SIG-M5 treated with dmso at 0.1 percent for 504 hours (cell line): ENCODE results near the gene SLC30A3.
A peak's percentile ranks its signal among the peaks of the same experiment; 100 is the strongest.

Source experiments
- DNase-seq: peaks from one replicate; lab custom pipeline; 2025; ENCODE audit not compliant: unreplicated experiment; lab: John Stamatoyannopoulos, UW

The SLC30A3 gene

GRCh38 chr2:27236136-27236535 is 26.7 kb downstream of the SLC30A3 start:
- DNase-seq = no peak

GRCh38 chr2:27233341-27233740 is 29.5 kb downstream of the SLC30A3 start:
- DNase-seq = no peak

DNA sequence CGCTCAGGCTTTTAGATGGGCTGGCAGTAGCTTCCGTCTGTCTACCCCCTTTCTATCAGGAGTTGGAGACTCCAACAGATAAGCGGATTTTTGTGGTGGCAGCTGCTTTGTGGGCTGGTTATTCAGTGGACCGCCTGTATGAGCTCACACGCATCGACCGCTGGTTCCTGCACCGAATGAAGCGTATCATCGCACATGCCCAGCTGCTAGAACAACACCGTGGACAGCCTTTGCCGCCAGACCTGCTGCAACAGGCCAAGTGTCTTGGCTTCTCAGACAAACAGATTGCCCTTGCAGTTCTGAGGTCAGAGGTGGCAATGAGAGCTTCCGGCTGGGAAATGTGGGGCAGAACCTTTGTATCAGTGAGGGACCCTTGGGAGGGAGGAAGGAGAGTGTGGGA is 30.9 kb downstream of the SLC30A3 start:
- no peak for DNase-seq

DNA sequence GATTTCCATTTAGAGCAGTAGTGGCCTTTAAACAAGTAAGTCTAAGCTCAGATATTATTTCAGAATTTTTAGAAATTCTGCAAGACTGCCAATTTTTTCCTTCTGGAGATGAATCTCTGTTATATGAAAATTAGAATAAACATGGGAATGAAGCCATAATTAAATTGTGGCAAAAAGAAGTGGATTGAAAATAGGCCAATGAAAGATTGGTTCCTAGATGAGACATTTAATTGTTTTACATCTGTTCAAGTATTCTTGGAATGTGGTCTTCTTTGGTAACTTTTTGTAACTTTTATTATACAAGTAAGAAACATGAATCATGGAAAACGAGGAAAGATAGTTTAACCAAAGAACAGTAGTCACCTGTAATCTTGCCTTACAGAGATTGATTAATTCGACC is 35.3 kb downstream of the SLC30A3 start:
- DNase-seq = no peak

DNA sequence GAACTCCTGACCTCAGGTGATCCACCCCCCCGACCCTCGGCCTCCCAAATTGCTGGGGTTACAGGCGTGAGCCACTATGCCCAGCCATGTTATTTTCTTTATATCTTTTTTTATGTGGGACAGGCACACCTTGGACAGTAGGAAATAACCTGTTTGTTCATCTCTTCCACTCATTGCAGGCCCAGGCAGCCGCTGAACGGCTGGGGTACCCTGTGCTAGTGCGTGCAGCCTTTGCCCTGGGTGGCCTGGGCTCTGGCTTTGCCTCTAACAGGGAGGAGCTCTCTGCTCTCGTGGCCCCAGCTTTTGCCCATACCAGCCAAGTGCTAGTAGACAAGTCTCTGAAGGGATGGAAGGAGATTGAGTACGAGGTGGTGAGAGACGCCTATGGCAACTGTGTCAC is 37.3 kb downstream of the SLC30A3 start:
- no peak for DNase-seq

GRCh38 chr2:27223416-27223815 is 39.4 kb downstream of the SLC30A3 start:
- no peak for DNase-seq

DNA sequence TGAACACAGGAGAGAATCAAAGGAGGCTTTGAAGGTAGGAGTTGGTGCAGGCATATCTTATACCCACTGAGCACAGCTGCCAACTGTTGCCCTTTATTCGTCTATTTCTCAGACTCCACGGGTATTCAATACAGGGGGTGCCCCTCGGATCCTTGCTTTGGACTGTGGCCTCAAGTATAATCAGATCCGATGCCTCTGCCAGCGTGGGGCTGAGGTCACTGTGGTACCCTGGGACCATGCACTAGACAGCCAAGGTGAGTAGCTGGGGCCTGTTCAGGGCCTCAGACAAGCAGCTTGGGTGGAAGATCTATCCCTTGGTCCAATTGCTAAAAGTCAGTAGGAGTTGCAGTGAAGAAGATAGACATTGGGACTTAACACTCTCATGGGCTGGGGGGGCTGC is 40.4 kb downstream of the SLC30A3 start:
- DNase-seq = no peak

GRCh38 chr2:27221166-27221565 is 41.7 kb downstream of the SLC30A3 start:
- DNase-seq = no peak

GRCh38 chr2:27220091-27220490 is 42.8 kb downstream of the SLC30A3 start:
- DNase-seq = no peak

DNA sequence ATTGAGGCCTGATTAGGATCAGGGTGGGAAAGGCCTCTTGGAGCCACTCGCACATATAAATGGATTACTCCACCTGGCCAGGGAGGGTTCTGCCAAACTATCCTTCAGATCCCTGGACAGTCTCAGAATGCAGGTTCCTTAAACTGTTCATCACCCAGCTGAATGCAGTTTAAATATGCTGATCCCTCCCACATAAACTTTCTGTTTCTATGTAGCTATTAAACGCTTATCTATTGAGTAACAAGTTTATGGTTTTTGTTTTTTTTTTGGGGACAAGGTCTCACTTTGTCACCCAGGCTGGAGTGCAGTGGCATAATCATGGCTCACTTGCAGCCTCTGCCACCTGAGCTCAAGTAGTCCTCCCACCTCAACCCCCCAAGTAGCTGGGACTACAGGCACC is 43.8 kb downstream of the SLC30A3 start:
- no peak for DNase-seq

DNA sequence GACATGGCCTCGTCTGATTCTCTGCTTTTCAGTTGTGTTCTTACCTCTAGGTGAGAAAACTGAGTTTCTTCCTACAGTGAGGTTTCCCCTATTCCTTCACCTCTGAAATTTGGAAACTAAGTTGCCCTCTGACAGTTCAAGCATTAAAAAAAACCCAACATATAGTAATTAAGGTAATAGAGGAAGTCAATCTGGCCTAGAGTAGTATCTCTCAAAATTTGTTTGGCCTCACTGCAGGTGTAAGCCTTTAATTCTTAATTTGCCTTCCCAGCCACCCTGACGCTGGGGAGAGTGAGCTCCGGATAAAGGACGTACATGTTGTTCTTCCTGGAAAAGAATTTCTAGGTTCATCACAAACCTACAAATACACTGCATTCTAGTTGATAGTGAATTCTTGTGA is 44.2 kb downstream of the SLC30A3 start:
- DNase-seq = no peak

DNA sequence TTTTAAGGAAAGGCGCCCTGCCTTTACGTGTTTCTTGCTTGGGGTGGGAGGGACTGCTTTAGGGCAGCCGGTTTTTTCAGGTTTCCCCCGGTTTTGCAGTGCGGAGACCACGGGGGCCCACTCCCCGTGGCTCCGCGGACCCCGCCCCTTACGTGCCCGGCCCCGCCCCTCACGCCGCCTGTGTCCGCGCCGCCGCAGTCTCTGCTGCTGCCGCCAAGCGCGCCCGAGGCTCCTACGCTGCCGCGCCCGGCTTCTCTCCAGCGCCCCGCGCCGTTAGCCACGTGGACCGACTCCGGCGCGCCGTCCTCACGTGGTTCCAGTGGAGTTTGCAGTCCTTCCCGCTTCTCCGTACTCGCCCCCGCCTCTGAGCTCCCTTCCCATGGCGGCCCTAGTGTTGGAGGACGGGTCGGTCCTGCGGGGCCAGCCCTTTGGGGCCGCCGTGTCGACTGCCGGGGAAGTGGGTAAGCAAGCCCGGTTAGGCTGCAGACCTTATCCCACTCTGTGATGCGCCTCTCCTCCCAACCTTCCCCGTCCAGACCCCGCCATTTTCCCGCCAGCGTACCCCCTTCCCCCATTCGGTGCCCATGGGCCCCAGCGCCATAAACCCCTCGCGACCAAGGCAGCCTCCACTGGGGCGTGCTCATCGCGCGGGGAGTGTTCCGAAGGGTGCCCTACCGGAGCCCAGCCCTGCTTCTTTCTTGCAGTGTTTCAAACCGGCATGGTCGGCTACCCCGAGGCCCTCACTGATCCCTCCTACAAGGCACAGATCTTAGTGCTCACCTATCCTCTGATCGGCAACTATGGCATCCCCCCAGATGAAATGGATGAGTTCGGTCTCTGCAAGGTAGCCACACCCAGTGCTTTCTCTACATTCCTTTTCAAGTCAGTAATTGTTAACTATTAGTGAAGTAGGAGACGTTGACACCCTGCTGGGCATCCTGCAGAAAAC is 45.4 kb downstream of the SLC30A3 start, which contains the start of gene CAD:
TSS of gene CAD (plus strand) at position 197 of the 949 bp plus-strand sequence. CDS start at position 380, 183 bp downstream.
- DNase-seq = peak; percentile 90

DNA sequence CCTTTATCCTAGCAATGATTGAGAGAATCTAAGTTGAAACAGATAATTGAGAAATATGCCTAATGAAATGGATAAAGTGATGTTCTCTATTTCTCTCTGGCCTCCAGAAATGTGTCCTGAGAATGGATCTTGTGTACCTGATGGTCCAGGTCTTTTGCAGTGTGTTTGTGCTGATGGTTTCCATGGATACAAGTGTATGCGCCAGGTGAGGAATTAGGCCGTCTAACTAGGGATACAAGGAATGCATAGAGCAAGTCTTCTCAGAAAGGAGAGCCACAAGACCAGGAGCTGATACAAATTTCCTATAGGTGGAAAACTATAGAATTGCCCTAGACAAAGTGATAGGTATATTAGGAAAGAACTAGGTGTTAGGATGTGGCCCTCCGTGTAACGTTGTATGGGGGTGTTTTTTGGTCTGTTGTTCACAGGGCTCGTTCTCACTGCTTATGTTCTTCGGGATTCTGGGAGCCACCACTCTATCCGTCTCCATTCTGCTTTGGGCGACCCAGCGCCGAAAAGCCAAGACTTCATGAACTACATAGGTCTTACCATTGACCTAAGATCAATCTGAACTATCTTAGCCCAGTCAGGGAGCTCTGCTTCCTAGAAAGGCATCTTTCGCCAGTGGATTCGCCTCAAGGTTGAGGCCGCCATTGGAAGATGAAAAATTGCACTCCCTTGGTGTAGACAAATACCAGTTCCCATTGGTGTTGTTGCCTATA is 46.3 kb downstream of the SLC30A3 start:
- DNase-seq = no peak

DNA sequence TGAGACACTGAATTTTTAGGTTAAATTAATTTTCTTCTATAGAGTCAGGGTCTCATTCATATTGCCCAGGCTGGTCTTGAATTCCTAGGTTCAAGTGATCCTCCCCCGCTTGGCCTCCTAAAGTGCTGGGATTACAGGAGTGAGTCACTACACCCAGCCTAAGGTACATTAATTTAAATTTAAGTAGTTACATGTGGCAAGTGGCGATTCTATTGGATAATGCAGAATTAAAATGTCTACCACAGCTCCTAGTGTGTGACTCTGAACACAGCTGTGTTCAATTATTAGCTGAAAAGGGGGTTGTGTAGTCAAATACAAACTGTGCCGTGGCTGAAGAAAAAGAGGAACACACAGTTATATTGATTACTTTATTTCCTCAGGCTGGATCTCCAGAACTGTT is 47.9 kb downstream of the SLC30A3 start:
- DNase-seq = no peak

DNA sequence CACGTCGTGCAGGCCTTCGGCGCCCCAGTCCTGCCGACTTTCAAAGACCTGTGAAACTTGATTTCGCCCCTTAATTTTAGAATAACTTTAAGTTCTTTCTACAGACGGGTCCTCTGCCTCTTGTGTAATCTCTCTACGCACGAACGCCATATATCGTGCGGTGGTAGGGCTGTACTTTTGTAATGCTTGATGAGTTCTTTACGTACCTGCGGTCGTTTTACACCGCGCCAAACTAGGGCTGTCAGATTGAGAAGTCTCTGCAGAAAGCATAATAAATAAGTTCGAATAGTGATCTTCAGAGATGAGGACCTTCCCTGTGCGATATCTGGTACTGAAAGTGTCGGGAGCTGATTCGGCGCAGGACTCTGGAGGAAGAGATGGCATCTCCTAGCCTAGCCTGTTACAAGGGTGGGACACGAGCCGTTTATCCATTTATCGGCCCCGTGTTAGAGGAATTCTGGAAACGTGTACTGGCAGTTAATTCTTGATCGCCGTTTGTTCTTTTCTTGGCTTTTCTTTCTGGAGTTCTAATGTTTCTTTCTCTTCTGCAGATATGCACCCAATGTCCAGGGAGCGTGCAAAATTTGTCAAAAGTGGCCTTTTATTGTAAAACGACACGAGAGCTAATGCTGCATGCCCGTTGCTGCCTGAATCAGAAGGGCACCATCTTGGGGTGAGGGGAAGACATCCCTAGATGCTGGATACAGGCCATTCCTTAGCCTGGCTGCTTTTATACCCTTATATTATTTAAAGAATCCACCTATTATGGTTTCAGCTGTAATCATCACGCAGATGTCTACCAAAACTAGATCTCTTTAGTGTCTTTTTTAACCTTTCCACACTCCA is 50.0 kb downstream of the SLC30A3 start:
- DNase-seq = peak; percentile 70

GRCh38 chr2:27211943-27212625 is 50.8 kb downstream of the SLC30A3 start, which contains the start of the genes ATRAID and SLC5A6:
ATRAID (plus strand) TSS chr2:27212041; CDS start chr2:27212369, 328 bp downstream.
SLC5A6 (minus strand) TSS chr2:27212268; CDS start chr2:27207650, 4,618 bp downstream.
- peak; percentile 85 for DNase-seq

DNA sequence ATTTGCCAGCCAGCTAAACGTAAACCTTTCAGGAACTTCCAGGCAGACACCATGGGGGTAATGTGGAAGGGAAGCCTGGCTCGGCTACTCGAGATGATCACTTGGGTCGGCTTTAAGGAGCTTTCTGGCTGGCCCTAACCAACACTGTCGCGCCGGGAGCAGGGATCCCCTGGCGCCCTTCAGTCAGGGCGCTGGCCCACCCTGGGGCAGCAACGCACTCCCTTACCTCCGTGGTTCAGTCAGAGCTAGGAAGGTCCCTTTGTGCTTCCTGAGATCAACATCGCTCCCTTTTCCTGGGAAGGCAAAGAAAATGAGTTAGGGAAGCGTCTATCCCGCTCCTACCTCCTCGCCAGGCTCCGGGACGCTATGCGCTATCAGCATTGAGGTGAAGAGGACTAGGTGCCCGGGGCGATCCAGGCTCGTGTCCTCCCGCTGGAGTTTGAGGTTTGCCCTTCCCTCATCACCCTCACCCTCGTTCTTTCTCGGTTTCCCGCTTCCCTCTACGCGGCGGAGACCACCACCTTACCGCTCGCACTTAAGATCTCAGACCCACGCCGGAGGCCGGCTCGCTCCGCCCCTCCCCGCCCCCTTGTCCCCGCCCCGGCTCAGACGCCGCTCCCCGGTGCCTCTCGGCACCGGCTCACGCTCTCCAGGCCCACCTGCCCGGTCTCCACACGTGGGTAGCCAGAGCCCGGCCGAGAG is 51.5 kb downstream of the SLC30A3 start:
- DNase-seq = no peak

DNA sequence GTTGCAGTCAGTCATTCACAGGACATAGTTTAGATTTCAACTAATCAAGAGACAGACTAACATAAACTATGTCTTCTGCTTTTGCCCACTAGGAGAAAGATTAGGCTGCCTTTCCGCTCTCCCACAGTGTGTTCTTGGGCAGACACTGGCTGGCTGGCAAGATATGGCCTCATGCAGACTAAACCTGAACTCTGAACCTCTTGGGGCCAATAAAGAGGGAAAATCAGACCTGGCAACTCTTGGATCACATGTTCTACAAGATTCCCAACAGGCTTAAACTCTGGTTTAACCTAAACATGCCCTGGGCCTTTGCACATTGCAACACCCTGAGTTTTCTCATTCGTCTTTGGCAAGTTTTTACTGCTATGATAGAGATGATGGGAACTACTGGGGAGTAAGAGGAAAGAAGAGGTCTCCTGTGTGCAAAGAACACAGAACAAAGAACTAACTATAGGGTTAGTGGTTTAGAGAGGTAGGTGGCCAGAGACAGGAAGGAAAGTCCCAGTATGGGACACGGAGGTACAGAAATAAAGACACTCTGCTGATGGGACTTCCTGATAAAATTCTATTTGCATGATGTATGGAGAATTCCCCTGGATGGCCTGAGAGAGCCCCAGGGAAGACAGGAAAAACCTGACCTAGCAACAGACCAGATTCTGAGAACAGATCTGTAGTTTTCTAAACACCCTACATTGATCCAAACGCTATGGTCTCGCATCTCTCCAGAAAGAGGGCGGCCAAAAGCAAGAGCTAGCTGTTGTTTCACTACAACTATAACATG is 53.0 kb downstream of the SLC30A3 start:
- DNase-seq = peak; percentile 50

DNA sequence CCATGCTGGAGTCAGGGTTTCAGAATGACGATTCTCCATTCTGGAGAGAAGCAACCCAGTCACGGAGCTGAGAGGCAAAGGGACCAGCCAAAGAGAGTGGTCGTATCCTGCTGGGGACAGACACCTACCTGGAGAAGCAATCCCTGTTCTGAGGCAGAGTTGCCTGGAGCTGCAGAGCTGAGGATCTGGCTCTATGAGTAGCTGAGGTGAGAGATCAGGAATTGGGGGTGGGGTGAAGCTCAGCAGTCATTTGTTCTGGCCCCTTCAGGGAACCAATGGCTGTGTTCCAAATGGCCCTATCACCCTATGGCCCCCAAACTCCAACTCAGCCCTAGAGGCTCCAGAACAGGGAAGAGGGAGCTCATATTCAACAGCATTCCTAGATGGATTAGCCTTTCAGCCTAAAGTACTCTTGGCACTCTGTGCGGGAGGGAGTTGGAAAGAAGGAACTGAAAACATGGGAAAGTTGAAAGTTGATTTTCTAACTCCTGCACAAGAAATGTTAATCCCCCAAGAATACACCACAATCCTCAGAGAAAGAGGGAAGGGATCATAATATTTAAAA is 54.3 kb downstream of the SLC30A3 start:
- no peak for DNase-seq
